Activated T-helper 1 cell treated with Interleukin-2 at 50 U/mL for 16 hours (primary cell): Measurements from ENCODE around the gene TUBGCP3.

Experiments used
- DNase-seq: peaks from one replicate; pipeline ENCODE4 v3.0.0-alpha.2; 2020; ENCODE audit warnings: low read depth

TUBGCP3 gene

GRCh38 chr13:112452380-112453206 is 135.4 kb downstream of the TUBGCP3 start:
- no peak for DNase-seq

GRCh38 chr13:112451512-112452379 is 136.2 kb downstream of the TUBGCP3 start:
- DNase-seq: no peak

- DNase-seq: no peak
These were observed 137.1 kb downstream of the TUBGCP3 start for GRCh38 chr13:112450904-112451240.

- DNase-seq: no peak
These were observed 137.6 kb downstream of the TUBGCP3 start for GRCh38 chr13:112450118-112450903.

- DNase-seq: no peak
These were observed 138.4 kb downstream of the TUBGCP3 start for GRCh38 chr13:112449545-112449930.

GRCh38 chr13:112448621-112449544 is 139.1 kb downstream of the TUBGCP3 start:
- no peak for DNase-seq

GRCh38 chr13:112447761-112448603 is 140.0 kb downstream of the TUBGCP3 start:
- no peak for DNase-seq

GRCh38 chr13:112447306-112447705 is 140.6 kb downstream of the TUBGCP3 start:
- no peak for DNase-seq

GRCh38 chr13:112446867-112447266 is 141.1 kb downstream of the TUBGCP3 start:
- no peak for DNase-seq

GRCh38 chr13:112446347-112446861 is 141.5 kb downstream of the TUBGCP3 start:
- no peak for DNase-seq

GRCh38 chr13:112445411-112446271 is 142.3 kb downstream of the TUBGCP3 start:
- no peak for DNase-seq

GRCh38 chr13:112444416-112445399 is 143.2 kb downstream of the TUBGCP3 start:
- no peak for DNase-seq

- DNase-seq: no peak
These were observed 144.0 kb downstream of the TUBGCP3 start for GRCh38 chr13:112443995-112444311.

GRCh38 chr13:112443191-112443994 is 144.6 kb downstream of the TUBGCP3 start:
- DNase-seq: no peak

- no peak for DNase-seq
These were observed 145.4 kb downstream of the TUBGCP3 start for GRCh38 chr13:112442483-112443090.

GRCh38 chr13:112441779-112442310 is 146.1 kb downstream of the TUBGCP3 start:
- DNase-seq: no peak
